SK-N-DZ (cell line): ENCODE data around the gene BEND7.
"Not testable (repeated sequence)": the region's sequence is repeated elsewhere in the genome, so short reads cannot be mapped to it uniquely, and the experiment has no call there.

Experiments
- DNase-seq: peaks from one replicate; pipeline ENCODE4 v3.0.0-alpha.2; 2015; ENCODE audit warnings: low spot score

The BEND7 gene

GRCh38 chr10:13483073-13483472 is 45.7 kb downstream of the BEND7 start:
- DNase-seq = no peak

GRCh38 chr10:13481690-13482089 is 47.1 kb downstream of the BEND7 start:
- DNase-seq = no peak

DNA sequence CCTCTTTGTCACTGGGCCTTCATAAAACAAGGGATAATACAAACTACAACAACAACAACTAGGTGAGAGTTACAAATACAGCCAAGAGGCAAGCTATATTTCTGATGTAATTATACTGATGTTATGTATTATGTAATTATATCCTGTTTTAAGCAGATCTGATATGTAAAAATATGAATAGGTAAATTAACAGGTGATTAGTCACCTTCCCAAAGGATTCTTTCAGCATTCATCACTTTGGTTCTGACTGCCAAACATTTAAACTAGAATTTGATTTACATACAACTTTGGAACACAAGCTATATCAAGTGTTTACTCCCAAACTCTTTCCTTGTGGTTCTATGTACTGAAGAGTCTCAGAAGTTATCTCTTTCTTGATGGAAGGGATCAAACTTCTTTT is 53.7 kb downstream of the BEND7 start:
- DNase-seq = no peak

DNA sequence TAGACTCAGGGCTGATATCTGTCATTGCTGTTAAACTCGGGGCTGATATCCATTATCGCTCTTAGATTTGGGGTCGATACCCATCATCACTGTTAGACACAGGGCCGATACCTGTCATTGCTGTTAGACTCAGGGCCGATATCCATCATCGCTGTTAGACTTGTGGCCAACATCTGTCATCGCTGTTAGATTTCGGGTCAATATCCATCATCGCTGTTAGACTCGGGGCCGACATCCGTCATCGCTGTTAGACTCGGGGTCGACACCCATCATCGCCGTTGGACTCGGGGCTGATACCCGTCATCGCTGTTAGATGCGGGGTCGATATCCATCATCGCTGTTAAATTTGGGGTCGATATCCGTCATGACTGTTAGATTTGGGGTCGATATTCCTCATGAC is 54.8 kb downstream of the BEND7 start:
- no peak for DNase-seq

DNA sequence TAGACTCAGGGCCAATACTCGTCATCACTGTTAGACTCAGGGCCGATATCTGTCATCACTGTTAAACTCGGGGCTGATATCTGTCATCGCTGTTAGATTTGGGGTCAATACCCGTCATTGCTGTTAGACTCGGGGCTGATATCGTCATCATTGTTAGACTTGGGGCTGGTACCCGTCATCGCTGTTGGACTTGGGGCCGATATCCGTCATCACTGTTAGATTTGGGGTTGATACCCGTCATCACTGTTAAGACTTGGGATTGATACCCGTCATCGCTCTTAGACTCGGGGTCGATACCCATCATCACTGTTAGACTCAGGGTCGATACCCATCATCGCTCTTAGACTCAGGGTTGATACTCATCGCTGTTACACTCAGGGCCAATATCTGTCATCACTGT is 56.5 kb downstream of the BEND7 start:
- no peak for DNase-seq

GRCh38 chr10:13470270-13470669 is 58.5 kb downstream of the BEND7 start:
- DNase-seq = no peak

DNA sequence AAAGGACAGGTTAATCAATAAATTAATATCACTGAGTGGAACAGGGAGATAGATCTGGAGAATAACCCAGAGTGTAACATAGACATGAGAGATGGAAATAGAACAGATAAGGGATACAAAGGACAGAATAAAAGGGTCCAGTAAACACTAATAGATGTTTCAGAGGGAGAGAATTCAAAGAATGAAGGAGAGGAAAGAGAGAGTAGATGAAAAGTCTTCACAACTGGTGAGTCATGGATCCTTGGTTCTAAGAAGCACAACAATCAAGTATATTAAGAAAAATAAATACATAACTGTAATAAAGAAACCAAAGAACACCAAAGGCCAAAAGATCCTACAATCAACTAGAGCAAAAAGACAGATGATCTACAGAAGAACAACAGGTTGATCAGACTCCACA is 66.3 kb downstream of the BEND7 start:
- no peak for DNase-seq

DNA sequence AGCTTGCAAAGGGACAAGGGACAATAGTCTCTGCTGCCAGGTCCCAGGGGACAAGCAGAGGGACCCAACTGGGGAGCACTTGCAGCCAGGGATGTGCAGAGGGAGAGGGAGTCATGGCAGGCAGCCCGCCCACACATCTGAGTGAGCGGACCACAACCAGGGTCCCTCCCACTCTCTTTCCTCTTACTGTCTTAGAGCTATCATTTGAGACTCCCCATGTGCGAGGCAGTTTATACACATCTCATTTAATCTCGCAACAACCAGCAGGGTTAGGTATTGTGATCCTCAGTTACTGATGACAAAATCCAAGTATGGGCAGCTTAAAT is 70.2 kb downstream of the BEND7 start:
- DNase-seq = no peak

- no peak for DNase-seq
Observed at GRCh38 chr10:13457958-13458686, 70.7 kb downstream of the BEND7 start.

- DNase-seq = no peak
Observed at GRCh38 chr10:13453896-13454295, 74.9 kb downstream of the BEND7 start.

DNA sequence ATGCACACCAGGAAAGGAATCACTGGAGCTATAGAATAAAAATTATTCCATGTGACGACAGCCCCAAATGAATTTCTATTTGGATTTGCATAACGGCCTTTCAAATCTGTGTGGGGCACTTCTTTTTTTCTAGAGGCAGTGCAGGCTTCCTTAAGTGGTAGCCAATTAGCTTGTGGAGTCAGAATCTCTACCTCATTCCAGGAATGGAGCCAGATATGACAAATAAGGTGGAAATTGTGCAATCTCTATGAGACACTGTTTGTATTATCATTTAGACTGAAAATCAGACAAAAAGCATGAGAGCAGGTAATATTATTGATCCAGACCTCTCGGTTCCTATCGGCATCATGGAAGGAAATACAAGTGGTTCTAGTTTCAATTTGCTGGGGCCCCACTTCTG is 78.7 kb downstream of the BEND7 start:
- DNase-seq = no peak

GRCh38 chr10:13449296-13449695 is 79.5 kb downstream of the BEND7 start:
- DNase-seq = no peak

DNA sequence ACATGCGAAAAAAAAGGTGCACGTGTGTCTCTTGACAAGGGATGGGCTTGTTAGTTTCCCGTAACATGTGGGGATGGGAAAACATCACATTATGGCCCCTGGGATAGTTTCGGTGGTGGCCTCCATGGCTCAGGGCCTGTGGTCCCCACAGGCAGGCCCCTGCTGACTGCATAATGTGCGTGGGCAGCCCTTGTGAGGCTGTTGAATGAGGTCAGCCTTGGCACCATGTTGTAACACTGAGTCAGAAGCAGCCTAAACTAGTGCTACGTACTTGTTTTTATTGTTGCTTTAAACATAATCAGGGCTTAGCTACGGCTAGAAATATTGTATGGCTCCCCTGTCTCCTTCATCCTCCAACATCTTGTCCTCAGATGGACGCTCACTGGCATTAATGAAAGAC is 80.6 kb downstream of the BEND7 start:
- DNase-seq = no peak

- no peak for DNase-seq
Observed at GRCh38 chr10:13445656-13446400, 83.0 kb downstream of the BEND7 start.

DNA sequence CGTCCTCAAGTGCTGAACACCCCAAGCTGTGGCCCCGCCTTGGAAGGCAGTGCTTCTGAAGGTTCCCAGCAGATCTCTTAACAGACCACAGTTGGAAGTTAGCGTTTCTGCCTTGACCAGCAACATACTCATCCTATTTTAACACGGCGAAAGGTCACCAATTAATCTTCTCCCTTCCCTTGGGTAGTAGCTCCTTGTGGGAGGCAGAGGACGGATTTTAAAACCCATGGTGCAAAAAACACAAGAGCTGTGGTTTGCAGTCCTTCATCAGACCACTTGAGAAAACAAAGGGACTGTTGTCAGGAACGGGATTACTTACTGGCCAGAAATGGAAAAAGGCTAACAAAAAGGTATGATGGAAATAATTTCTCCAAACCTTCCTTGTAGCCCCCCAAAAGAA is 87.3 kb downstream of the BEND7 start:
- DNase-seq = no peak

DNA sequence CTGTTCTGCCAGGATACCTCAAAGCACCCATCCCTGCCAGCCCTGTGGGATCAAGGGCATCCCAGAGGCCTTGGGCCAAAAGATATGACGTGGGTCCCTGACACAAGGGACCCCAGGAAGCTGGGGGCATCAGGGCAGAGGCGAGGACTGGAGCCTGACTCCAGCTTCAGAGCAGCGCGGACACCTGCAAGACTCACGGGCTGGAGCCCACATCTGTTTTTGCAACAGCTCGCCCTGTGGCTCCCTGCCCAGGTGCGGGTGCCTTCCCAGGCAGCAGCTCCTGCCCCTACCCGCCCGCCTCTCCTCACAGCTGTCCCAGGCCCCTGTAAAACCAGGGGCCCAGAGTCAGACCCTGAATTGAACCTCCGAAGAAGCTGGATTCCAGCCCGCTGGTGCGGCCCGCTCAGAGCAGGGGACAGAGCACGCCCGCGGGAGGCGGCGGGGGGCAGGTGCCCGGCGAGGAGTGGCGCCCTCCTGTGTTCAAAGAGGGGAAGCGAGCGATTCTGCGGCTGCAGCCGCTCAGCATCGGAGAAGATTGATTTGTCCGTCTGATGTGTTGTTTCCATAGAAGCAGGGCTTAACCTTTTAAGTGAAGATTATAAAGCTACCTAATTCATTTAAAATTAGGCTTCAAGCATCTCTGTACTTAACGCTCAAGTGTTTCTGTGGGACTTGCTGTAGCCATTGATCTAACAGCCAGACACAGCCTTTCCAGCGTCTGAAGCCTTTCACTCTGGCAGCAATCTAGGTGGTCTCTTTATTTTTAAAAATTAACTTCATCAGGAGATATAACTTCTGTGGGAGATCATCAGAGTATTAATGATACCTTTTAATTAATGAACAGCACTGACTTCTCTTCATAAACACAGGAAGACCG is 88.4 kb downstream of the BEND7 start:
- peak; percentile 48 for DNase-seq

GRCh38 chr10:13439313-13440184 is 89.3 kb downstream of the BEND7 start:
- peak; percentile 18 for DNase-seq

DNA sequence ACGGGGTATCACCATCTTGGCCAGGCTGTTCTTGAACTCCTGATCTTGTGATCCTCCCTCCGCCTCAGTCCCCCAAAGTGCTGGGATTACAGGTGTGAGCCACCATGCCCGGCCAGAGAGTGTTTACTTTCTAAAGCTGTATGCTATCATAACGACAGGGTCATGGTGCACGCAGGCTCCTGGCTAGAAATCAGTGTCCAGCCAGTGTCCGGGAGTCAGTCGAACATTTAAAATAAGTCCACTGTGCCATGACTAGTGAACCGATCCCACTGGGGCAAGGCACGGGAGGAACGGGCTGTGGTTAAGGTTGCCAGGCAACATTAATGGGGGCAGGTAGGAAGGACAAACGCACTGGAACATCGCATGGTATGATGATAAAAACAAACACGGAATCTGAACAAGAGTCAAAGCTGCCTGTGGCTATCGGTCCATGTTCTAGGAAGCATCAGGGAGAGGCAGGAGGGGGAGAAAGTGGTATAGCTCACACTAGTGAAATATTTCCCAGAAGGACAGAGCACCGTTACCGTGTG is 91.7 kb downstream of the BEND7 start:
- DNase-seq = no peak

- not testable (repeated sequence) for DNase-seq
Observed at GRCh38 chr10:13427943-13428342, 100.9 kb downstream of the BEND7 start.

GRCh38 chr10:13425397-13425796 is 103.4 kb downstream of the BEND7 start:
- no peak for DNase-seq

GRCh38 chr10:13422800-13423199 is 106.0 kb downstream of the BEND7 start:
- no peak for DNase-seq
